Lower leg skin (tissue), 3 donors: ENCODE results near the gene ASAP3.

ENCODE experiments used
- CTCF ChIP-seq, 3 donors: fragments of 450-650 bp; IDR thresholded peaks; one replicate each; pipeline ENCODE4 v1.5.1; 2016; ENCODE audit warnings: antibody characterized with exemption in 3 of 3, mild to moderate bottlenecking in 3 of 3, moderate library complexity in 2 of 3
- POLR2A ChIP-seq, 2 donors: fragments of 450-650 bp; IDR thresholded peaks; one replicate each; pipeline ENCODE4 v1.6.1; 2016 to 2017; ENCODE audit warnings: antibody characterized with exemption in 2 of 2, mild to moderate bottlenecking in 1 of 2, moderate library complexity in 1 of 2

- TF ChIP-seq CTCF (IDR thresholded peaks at IDR 0.05) = no peak
- no peak for TF ChIP-seq POLR2A (IDR thresholded peaks at IDR 0.05)
Observed at GRCh38 chr1:23428136-23428905, 55.7 kb downstream of the ASAP3 start.
